Measurements from ENCODE around the gene RSPH6A.

The RSPH6A gene

DNA sequence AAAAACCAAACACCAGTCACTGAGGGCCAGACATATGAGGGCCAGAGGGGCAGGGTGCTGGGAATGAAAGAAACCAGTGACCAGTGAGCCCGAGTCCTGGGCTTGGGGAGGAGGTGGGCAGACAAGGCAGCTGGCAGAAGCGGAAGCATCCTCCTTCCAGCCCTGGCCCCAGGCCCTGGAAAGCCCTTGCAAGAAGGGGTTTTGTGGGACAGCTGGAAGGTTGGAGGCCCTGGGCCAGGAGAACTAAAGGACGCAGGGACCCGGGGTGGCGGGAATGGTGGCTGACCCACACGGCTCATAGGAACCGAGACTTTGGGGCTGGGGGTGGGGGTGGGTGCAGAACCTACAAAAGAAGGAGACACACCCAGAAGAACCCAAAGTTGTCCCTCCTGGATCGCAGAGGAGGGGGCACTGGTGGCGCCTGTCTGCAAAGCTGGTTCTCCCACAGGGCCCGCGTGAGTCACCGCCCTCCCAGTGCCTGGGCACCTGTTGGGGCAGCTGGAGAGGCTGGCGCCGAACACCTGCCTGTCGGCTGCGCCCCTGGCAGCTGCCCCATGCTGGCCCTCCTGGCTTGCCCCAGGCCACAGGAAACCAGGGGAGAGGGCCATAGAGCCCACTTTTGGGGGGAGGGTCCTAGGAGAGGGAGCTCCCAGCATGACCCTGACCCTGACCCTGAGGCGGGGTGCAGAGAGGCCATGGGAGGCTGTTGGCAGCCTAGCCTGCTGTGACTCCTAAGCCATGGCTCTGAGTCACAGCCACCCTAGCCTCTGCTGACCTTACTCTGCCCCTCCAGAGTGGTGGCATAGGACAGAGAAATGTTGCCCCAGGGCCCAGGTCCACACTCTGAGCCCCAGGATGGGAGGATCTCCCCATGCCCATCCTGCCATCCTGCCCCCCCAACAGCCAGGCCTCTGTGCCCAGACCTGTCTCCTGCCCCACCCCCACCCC, 33.6 kb downstream of the RSPH6A start:
- no peak for DNase-seq (ENCODE audit: low read depth in 2 of 3, low spot score in 1 of 3)

DNA sequence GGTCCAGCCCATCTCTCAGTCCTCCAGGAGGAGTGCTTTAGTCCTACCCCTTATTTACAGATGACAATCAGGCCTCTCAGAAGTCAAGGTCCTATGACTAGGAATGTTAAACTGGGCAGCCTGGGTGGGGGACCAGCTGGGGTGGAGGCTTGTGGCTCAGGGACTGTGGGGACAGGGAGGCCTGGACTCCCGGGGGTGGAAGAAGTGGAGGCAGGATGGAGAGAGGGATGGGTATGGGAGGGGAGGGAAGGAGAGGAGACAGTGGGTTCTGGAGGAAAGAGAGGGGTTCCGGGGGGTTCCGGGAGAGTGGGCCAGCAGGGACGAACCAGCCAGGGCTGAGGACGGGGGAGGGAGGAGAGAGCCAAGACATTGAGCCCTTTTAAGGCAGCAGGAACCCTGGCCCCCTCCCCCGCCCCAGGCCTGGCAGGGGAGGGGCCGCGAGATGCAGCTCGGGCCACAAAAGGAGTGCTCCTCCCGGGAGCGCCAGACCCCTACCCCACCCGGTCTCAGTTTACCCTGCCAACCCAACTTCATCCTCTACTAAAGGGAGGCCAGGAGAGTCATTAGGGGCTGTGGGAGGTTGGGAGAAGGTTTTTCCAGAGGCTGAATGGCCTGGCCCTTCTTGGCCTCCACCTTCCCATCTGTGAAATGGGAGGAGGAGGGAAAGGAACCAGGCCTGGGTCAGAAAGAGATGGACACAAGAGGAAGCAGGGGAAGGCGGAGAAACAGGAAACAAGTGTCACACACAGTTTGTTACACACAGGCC, 34.5 kb downstream of the RSPH6A start:
- DNase-seq (ENCODE audit: low read depth in 2 of 3, low spot score in 1 of 3) = no peak

DNA sequence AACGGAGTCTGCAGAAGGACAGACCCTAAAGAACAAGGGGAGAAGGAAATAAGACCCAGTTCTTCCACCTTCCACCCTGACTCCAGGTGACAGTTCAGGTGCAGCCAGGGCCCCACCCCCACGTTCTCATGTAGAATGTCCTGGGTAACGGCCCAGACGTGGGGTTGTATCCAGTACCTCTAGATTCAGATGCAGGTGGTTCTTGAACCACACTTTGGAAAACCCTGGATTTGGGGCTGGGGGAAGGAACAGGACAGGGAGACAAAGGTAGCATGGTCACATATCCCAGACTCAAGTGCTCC, 35.0 kb downstream of the RSPH6A start:
- DNase-seq (ENCODE audit: low read depth in 2 of 3, low spot score in 1 of 3) = no peak

DNA sequence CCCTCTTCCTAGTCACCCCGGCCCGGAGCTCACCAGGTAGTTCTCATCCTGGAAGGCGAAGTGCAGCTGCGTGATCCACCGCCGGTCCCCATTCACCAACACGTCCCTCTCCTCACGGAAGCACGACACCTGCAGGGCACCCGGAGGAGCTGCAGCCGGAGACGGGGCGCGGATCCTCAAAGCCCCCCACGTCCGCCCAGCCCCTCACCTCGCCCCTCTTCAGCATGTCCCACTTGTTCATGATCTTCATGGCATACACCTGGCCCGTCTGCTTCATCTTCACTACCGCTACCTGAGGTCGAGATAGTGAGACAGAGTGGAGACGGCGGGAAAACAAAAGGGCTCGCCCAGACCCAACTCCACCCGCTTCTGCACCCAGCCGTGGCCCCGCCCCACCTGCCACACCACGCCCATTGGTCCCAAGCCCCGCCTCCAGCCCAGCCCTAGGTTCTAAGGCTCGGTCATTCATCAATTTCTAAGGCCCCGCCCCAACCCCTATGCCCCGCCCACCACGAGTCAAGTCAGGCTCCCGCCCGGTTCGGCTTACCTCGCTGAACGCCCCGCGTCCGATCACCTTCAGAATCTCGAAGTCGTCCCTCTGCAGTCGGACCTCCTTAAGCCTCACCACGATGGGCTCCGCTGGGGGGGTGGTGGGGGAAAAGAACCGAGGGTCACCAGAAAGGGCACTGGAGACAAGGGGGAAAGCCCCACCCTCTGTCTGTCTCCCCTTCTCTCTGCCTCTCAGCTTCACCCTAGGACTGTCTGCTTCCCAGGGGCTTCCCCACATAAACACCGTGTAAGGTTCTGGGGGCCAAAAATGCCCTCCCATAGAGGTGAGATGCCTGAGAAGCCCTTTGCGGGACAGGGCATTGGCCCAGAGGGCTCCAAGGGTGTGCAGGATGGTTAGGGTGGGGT, 35.6 kb downstream of the RSPH6A start:
- peak; percentile 90 to 99 (median 93) for DNase-seq (ENCODE audit: low read depth in 2 of 3, low spot score in 1 of 3)

DNA sequence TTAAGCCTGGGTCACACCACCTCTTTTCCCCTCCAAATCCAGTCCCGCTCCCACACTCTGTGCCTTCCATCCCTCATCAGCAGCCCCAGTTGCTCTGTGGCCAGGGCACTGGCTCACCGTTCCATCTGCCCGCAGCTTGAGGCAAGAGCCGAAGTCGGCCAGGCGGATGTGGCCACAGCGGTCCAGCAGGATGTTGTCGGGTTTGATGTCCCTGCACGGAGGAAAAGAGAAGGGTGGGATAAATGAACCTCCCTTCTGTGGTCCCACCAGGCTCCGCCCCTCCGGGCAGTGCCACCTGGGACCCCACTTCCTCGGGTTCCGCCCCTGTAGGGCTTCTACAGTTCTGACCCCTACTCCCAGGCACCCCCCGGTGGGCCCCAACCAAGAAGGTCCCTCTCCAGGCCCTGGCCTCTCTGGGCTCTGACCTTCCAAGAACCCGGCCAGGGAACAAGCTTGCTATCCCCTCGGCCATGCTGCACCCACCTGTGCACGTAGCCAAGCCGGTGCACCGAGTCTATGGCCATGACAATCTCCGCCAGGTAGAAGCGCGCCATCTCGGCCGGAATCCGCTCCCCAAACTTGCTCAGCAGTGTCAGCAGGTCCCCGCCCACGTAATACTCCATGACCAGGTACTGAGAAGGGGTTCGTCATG, 37.0 kb downstream of the RSPH6A start:
- no peak for DNase-seq (ENCODE audit: low read depth in 2 of 3, low spot score in 1 of 3)

DNA sequence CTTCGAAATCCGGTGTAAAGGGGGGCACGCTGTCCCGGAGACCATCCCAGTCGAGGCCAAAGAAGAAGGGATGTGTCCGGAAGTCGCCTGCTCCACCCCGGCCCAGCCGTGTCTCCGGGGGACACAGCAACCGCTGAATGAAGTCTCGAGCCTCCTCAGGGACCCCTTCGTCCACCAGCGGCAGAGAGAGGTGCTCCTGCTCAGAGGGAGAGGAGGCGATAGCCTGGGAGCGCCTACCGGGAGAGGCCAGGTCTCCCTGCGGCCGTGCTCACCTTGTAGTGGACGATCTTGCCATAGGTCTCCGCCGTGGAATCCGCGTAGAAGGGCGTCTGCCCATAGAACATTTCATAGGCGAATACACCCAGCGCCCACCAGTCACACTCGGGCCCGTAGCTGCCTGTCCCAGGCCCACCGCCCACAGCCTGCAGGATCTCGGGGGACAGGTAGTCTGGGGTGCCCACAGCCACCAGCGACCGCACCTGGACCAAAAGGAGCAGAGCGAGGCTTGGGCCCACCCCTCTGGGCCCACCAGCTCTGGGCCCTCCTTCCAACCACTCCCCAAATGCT, 37.6 kb downstream of the RSPH6A start:
- no peak for DNase-seq (ENCODE audit: low read depth in 2 of 3, low spot score in 1 of 3)

DNA sequence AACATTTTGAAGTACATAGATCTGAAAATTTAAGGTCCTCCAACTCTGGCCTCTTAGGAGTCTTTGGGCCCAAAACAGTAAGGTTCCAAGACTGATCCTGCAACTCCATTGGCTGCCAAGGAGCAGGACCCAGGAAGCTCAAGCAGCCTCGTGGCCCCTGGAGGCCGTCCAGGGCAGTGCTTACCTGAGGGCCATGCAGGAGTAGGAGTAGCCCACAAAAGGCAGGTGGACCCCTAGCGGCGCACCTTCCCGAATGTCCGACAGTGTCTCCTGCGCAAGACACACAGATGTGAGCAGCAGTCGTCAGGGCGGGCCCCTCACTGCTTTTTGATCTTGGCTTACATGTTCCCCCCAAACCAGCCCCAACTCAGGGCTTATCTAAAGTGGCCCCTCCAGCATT, 40.3 kb downstream of the RSPH6A start:
- no peak for DNase-seq (ENCODE audit: low read depth in 2 of 3, low spot score in 1 of 3)

DNA sequence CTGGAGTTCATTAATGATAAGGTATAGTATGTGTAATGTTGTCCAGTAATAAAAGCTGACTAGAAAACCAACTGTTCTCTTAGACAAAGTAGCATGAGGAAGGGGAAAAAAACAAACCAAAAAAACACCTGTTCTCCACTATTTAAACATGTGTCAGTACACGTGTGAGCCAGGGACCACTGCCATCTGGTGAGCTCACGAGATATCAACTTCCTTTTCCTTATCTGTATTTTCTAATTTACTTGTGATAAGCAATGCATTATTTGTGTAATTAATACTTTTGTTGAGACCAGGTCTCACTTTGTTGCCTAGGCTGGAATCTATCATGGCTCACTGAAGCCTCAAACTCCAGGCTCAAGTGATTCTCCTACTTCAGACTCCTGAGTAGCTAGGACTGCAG, 41.7 kb downstream of the RSPH6A start:
- no peak for DNase-seq (ENCODE audit: low read depth in 2 of 3, low spot score in 1 of 3)

DNA sequence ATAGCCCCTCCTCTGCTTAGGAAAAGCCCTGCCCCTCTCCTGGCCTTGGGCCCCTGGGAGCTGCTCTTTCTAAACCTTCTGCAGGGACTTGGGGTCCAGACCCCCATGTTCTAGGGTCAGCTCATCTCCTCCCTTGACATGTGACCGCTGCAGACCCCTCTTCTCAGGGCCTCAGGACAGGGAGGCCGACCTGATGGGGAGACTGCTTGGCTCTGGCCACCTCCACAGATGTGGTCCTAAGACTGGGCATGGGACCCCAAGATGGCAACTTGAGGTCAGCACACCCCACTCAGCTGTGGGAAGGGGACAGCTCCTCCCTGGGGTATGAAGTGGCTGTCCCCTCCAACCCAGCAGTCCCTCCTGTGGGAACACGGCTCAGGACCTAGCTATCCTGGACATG, 42.2 kb downstream of the RSPH6A start:
- DNase-seq (ENCODE audit: low read depth in 2 of 3, low spot score in 1 of 3) = no peak

DNA sequence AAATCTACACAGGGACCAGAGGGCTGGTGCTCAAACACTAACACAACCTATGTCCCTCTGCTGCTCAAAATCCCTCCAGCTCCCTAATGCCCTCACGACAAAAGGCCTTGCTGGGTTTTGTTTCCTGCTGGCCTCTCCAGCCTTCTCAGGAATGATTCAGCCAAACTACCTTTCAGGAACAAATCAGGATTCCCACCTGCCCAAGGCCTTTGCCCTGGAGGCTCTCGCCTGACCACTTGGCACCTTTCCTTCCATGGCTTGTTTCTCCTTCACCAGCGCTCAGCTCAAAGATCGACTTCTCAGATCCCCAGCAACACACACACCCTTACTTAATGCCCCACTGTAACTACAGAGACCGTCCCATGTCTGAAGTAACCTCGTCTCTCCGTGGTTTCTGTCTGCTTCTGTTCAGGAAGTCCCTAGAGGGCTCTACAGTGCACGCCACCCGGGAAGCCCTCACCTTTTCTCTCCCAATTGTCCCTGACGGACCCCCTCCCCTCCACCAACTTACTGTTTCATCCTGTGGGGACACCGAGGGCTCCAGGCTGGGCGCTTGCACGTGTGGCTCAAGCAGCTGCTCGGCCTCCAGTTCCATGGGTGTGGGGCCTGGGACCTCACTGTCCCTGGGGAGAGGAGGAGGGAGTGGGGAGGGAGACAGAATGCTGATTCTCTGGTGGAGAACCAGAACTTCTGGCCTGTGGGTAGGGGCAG, 42.8 kb downstream of the RSPH6A start:
- DNase-seq (ENCODE audit: low read depth in 2 of 3, low spot score in 1 of 3) = no peak

DNA sequence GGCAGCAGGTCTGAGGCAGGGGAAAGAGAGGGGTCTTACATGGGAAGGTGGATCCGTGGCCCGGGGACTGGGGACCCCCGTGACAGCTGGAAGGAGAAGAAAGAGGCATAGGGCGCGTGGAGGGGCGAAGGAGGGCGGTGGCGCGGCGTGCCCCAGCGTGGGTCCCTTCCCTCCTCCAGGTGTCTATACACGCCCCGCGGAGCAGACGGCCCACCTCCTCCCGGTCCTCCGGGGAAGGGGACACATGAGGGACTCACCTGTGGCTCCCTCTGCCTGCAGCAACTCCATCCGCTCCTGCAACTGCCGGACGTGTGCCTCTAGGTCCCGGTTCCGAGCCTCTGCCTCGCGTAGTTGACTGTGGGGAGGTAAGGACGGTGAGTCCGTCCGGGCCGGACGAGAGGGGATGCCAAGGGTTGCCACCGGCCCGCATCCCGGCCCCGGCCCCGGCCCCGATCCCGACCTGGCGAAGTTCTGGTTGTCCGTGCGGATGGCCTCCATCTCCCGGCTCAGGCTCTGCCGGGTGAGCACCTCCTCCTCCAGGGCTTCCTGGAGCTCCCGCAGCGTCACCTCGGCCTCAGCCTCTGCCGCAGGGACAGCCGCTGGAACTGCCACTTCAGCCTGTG, 43.7 kb downstream of the RSPH6A start:
- no peak for DNase-seq (ENCODE audit: low read depth in 2 of 3, low spot score in 1 of 3)

DNA sequence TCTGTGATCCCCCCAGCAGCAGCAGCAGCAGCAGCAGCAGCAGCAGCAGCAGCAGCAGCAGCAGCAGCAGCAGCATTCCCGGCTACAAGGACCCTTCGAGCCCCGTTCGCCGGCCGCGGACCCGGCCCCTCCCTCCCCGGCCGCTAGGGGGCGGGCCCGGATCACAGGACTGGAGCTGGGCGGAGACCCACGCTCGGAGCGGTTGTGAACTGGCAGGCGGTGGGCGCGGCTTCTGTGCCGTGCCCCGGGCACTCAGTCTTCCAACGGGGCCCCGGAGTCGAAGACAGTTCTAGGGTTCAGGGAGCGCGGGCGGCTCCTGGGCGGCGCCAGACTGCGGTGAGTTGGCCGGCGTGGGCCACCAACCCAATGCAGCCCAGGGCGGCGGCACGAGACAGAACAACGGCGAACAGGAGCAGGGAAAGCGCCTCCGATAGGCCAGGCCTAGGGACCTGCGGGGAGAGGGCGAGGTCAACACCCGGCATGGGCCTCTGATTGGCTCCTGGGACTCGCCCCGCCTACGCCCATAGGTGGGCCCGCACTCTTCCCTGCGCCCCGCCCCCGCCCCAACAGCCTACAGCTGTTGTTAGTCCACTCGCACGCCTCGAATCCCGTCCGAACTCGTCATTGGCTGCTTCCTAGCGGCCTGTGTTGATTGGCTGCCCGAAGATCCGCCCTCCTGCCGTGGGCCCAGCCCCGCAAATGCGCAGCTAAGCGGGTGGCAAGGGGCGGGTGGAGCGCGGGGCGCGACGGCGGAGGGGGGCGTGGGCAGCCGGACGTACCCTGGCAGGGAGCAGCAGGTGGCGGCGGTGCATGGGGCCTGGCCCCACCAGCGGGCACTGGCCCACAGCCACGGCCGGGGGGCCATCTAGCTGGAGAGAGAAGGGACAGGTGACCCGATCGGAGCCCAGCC, 44.7 kb downstream of the RSPH6A start:
- DNase-seq (ENCODE audit: low read depth in 2 of 3, low spot score in 1 of 3) = peak; percentile 83 to 86 (median 84)

DNA sequence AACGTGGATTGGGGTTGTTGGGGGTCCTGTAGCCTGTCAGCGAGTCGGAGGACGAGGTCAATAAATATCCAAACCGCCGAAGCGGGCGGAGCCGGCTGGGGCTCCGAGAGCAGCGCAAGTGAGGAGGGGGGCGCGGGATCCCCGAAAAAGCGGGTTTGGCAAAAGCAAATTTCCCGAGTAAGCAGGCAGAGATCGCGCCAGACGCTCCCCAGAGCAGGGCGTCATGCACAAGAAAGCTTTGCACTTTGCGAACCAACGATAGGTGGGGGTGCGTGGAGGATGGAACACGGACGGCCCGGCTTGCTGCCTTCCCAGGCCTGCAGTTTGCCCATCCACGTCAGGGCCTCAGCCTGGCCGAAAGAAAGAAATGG, 45.3 kb downstream of the RSPH6A start:
- DNase-seq (ENCODE audit: low read depth in 2 of 3, low spot score in 1 of 3) = peak in 1 of 3 donors; percentile 27

DNA sequence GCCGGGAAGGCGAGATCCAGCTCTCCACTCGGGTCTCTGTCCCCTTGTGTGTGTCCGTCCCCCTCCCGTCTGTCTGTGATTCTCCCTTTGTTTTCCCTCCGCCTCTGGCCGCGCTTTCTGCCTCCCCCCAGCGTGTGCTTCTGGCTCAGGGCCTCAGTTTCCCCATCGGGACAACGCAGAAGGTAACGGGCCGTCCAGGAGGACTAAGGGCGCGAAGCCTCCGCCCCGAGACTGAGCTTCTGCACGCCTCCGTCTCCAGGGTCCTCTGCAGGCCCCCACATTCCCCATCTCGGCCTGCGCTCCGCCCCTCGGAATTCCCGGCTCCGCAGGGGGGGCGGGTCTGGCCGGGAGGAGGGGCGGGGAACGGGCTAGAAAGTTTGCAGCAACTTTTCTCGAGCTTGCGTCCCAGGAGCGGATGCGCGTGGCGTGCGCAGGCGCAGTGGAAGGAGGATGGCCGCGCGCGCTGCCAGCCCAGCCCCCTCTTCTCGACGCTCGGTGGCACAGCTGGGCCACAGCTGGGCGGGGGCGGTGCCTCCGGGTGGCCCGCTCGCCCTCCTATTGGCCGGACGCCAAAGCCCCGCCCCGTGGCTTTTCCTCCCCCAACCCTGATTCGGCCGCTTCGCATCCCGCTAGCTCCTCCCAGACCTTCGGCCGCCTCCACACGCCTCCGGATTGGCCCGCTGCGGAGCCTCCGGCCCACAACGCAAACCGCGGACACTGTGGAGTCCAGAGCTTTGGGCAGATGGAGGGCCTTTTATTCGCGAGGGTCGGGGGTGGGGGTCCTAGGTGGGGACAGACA, 45.9 kb downstream of the RSPH6A start, which contains the start of gene SIX5:
Gene SIX5 (minus strand): TSS at position 269 of the 799 bp plus-strand sequence. CDS start 408 bp downstream, outside the sequence.
- DNase-seq (ENCODE audit: low read depth in 2 of 3, low spot score in 1 of 3) = peak; percentile 94 to 96 (median 95)

DNA sequence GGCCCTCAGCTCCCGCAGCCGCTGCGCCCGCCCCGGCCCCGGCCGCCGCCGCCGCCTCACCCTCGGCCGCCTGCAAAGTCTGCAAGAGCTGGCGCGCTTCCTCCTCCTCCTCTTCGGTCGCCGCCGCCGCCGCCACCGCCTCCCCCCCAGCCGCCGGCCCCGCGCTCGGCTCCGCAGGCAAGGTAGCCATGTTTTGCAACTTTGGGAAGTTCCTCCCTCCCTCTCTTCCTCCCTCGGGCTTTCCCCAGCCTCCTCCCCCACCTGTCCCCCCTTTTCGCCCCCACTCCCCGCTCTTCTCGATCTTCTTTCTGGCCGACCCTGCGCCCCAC, 46.5 kb downstream of the RSPH6A start:
- DNase-seq (ENCODE audit: low read depth in 2 of 3, low spot score in 1 of 3) = no peak

DNA sequence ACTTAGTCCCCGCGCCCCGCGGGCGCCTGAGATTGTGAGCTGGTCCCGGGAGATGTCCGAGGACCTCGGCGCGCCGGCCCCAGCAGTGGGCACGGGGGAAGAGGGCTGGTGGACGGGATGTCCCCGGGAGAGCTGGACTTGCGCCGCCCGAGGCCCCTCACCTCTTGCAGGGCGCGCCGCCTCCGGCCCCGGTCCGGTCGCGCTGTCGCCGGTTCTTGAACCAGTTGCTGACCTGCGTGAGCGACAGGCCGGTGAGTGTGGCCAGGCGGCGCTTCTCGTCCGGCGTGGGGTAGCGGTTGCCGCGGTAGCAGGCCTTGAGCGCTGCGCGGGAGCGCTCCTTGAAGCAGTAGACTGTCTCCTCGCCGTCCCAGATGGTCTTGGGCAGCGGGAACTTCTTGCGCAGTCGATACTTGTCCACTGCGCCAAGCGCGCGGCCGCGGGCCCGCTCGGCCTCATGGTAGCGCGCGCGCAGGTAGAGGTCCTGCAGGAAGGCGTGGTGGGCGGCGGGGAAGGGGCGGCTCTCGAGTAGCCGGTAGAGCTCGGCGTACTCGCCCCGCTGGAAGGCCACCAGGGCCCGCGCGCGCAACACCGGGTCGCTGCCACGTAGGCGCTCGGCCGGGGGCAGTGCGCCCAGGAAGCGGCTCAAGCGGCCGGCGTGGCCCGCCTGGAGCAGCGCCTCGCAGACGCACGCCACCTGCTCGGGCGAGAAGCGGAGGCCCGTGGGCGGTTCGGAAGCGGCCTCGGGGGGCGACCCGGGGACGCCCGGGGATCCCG, 47.0 kb downstream of the RSPH6A start:
- DNase-seq (ENCODE audit: low read depth in 2 of 3, low spot score in 1 of 3) = no peak

DNA sequence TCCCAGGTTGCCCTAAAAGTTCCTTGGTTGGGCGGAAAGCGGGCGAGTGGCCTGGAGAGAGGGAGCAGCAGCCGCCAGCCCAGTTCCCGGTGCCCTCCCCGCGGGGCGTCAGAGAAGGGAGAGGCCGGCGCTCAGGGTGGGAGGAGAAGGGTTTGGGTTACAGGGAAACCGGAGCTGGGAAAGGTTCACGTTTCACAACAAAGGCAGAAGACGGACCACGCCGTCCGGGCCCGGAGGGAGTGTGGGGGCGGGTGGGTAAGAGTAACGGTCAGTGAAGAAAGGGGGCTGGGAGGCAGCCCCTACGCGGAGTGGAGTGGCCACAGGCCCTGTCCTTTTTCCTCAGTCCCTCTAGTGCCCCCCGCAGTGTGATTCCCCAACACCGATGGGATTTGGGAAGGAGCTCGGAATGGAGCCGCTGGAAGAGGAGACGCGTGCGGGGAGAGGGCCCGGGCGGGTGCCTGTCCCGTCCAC, 47.7 kb downstream of the RSPH6A start:
- no peak for DNase-seq (ENCODE audit: low read depth in 2 of 3, low spot score in 1 of 3)

All from stimulated activated CD4-positive, alpha-beta T cell treated with anti-CD3 and anti-CD28 coated beads, Interleukin-12 subunit alpha, Interleukin-12 subunit beta, amount 100 ng/mL, for 48 hours (primary cell).